ENCODE results near the gene TASP1.
"Not testable (repeated sequence)": the region's sequence is repeated elsewhere in the genome, so short reads cannot be mapped to it uniquely, and the experiment has no call there.

The TASP1 gene

DNA sequence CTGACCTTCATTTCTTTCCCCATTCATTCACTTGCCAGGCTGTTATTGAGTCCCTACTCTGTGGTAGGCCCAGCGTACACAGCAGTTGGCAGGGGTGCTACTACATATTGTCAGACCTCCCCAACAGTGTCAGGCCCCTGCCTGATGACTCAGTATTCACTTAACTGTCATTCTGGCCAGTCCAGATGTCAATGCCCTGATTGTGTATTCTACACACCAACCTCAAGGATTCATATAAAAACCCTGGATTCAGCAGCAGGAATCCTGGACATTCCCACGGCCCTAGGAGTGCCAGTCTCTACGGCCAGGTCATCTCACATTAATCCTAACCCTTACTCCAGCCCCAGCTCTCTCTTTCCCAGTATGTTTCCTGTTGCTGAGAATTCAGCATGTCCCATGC is 151.5 kb downstream of the TASP1 start:
- DNase-seq: no peak

DNA sequence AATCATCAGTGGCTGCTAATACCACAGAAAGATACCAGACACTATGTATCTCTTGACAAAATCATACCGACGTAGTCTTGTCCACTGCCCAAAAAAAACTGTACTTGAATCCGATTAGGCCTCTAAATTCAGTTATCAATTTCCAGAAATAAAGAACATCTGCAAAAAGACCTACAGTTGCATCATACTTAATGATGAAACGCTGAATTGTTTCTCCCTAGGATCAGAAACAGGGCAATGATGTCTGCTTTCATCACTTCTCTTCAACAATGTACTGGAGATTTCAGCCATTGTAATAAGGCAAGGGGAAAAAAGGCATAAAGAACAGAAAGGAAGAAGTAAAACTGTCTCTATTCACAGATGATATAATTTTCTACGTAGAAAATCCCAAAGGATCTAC is 152.0 kb downstream of the TASP1 start:
- DNase-seq: no peak

DNA sequence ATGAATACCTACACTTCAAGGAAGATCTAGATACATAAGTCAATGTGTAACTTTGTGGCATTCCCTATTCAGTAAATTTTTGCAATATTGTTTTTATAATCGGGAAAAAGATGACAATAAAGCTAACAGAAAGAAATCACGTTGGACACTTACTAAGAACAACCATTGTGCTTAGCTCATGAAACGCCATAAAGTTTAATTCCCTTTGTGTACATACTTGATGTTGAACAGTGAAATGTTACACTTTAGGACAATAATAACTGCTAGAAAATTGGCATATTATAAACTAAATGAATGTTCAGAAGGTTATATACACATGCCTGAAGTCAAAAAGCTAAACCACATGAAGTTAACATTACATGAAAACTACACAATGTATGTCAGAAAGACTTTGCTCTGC is 153.2 kb downstream of the TASP1 start:
- no peak for DNase-seq

DNA sequence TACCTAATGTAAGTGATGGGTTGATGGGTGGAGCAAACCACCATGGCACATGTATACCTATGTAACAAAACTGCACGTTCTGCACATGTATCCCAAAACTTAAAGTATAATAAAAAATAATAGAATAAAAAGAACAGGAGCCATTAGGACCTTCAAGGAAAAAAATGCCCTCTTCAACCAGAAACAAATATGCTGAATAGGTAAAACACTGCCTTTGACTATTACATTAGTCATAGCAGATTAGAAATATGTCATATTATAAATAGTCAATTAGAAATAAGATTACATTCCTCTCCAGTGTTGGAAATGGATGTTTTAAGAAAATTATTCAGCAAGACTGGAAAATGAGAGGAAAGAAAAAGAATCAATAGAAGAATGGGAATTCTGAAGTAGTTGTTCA is 153.7 kb downstream of the TASP1 start:
- DNase-seq: not testable (repeated sequence)

DNA sequence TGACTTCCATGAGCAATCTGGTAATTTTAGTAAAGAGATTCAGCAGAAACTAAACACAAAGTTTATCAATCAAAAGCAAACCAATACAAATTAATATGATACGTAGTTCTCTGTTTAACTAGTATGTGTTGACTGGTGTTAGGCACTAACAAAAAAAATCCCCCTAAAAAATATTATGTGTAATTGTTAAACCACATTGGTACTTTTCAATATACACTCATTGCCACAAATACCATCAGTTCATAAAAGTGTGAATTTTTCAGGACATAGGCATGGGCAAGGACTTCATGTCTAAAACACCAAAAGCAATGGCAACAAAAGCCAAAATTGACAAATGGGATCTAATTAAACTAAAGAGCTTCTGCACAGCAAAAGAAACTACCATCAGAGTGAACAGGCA is 155.3 kb downstream of the TASP1 start:
- DNase-seq: not testable (repeated sequence)

DNA sequence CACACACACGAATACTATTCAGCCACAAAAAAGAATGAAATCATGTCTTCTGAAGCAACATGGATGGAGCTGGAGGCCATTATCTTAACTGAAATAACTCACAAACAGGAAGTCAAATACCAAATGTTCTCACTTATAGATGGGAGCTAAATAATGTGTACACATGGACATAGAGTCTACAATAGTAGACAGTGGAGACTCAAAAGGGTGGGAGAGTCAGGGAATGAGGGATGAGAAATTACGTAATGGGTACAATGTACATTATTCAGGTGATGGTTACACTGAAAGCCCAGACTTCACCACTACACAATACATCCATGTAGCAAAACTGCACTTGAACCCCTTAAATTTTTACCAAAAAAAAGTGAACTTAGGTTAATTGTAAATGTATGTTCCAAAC is 160.4 kb downstream of the TASP1 start:
- DNase-seq: no peak

DNA sequence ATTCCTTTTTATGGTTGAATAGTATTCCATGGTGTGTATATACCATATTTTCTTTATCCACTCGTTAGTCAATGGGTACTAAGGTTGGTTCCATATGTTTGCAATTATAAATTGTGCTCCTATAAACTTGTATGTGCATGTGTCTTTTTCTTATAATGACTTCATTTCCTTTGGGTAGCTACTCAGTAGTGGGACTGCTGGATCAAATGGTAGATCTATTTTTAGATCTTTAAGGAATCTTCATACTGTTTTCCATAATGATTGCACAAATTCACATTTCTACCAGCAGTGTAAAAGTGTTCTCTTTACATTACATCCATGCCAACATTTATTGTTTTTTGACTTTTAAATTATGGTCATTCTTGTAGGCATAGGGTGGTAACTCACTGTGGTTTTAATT is 164.3 kb downstream of the TASP1 start:
- no peak for DNase-seq

DNA sequence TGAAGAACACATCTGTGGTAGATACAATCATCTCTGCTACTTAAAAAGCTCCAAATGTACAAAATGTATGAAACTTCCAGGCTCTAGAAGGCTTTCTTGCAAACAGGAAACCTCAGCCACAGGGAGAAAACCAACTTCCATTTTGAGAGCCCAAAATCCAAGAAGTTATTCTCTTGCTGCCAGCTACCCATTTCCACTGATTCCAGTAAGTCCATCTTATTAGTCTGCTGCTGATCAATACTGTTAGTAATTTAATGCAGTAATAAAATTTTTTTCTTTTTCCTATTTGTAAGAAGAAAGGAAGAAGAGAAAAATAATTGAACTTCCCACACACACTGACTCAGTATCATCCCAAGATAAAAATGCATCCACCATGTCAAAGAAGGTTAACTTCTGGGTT is 169.5 kb downstream of the TASP1 start:
- no peak for DNase-seq

DNA sequence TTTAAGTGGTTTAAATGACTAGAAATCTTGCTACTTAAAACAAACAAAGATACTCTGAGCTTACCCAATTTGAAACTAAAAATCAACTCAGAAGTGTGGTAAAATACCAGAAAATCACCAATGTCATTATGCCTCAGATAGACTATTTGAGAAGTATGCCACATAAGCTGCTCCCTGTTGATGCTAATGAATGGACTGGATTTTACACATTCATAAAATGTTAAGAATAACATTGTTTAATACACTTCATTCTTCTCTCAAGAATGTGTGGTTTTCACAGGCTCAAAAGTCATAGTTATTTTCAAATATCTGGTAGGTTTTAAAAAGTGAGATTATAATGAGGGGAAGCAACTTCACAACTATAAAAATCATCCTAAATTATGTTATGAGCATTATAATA is 170.6 kb downstream of the TASP1 start:
- DNase-seq: no peak

DNA sequence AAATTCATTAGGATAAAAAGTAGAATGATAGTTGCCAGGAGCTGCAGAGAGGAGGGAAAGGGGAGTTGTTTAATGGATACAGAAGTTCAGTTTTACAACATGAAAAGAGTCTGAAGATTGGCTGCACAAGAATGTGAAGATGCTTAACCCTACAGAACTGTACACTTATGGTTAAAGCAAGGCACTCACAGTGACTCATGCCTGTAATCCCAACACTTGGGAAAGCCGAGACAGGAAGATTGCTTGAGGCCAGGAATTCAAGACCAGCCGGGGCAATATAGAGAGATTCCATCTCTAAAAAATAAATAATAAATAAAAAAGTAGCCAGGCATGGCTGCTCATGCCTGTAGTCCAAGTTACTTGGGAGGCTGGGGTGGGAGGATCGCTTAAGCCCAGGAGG is 174.0 kb downstream of the TASP1 start:
- no peak for DNase-seq

DNA sequence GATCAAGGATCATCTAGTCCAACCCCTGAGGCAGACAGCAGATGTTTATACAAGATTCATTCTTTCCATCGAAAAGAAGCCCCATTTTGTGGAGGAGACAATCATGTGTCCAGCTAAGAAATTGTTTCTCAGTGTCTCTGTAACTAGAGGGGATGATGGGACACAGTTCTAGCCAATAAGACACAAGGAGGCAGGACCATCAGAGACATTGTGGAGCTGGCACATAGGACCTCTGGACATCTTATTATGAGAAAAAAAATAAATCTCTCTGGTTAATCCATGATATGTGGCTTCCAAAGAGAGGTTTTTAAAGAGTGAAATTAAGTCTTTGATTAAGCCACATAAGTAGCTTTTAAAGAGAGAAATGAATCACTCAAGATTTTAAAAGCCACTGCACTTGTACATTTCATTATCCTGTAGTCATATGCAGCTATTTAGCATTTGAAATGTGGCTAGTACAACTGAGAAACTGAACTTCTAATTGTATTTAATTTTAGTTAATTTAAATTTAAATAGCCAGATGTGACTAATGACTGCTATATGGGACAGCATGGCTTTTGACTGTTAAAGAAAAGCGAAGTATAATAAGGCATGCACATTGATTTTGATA is 176.8 kb downstream of the TASP1 start:
- no peak for DNase-seq

DNA sequence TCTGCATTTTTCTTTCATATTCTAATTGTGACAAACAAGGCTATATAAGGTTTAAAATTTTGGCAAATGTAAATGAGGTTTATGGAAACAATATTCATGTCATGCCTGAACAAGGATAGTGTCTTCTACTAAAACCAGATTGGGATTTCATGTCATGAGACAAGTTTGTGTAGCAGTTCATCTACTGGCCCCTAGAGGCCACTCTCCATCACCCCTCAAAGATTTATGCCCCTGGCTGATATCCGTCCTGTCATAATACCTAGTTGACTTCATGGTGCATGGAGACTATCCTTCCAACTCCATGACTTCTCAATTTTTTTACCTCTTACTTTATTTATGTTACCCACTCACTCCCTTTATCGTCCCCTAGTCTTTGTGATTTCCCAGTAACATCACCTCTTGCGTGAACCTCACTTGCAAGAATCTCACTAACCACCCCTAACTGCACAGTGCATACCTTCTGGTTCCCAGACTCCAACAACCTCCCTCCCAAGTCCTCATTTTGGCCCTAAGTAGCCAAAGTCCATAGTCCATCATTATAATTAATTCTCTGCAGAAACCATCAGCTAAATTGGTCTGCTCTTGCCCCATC is 179.8 kb downstream of the TASP1 start:
- no peak for DNase-seq

DNA sequence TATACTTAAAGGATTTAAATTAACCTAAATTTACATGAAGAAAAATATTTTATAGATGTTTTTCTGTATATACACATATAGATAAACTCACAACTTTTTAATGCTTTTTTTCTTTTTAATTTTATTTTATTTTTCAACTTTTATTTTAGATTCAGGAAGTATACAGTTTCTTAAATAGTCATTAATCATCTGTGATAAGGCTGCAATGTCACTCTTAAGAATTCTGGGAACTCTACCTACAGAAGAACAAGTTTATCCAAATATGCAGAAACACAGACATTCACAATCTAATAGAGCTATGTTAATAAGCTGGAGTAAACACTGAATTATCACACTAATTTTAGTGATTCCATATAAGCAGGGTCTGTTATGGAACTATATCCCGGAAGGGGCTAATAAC is 181.2 kb downstream of the TASP1 start:
- no peak for DNase-seq

DNA sequence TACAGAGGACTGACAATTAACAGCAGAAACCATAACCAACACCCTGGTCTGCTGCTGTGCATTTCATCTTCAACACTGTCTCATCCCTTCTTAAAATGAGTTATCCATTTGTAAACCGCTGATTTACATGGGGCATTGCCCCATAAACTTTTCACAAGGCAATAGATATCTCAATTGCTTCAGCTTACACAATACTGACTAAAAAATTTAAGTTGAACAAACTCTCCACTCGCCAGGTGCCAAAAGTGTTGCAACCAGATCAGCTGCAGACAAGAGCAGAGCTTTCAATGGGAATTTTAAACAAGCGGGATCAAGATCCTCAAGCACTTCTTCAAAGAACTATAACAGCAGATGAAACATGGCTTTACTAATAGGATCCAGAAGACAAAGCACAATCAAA is 183.0 kb downstream of the TASP1 start:
- DNase-seq: no peak

DNA sequence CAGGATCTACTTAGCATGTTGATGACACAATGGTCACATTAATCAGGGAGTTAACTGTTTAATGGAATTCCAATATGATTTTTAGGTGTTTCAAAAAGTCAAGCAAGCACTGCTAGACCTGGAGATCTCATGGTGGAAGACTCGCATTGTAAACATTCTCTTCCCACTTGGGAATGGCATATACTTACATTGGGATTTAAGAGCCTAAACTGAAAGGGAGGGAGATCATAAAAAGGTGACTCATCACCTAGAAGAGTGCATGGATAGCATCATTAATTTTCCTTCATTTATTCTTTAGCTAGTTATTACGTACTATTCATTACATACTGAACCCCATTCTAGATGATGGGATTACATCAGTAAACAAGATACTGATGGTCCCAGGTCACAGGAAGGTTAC is 185.4 kb downstream of the TASP1 start:
- DNase-seq: no peak

DNA sequence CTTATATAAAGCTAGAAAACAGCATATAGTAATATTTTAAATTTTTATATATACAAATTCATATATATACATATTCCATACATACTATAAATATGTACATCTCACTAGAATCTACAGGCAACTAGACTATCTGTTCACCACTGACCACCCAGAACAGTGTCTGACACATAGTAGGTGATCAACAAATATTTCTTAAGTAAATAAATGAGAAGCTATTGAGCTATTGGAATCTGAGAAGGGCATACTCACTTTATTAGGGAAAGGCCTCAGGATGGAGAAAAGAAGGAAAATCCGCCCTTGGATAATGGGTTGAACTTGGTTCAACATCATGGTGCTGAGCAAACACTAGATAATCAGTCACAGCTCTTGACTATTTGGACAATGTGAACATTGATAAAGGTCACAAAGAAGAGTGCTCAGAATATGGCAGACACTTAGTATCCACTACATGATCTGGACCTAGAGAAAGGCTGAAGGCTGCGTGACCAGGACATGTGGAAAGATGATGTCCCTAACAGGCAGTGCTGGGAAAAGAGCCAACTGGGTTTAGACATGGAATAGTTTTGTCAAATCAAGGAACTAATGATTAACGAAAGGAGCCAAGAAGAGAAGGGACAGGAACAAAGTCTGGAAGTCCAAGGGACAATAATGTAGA is 186.1 kb downstream of the TASP1 start:
- no peak for DNase-seq

DNA sequence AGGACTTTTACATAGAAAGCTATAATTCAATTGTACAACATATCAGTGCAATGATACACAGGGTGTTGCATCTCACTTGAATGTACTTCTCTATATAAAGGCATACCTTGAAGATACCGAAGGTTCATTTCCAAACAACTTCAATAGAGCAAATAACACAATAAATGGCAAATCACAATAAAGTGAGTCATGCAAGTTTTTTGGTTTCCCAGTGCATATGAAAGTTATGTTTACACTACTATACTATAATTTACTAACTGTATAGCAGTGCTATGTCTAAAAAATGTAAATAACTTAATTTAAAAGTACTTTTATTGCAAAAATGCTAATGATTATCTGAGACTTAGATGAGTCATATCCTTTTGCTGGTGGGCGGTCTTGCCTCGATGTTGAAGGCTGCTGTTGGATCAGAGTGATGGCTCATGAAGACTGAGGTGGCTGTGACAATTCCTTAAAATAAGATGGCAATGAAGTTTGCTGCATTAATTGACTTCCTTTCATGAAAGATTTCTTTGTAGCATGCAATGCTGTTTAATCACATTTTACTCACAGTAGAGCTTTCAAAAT is 188.8 kb downstream of the TASP1 start:
- DNase-seq: no peak

DNA sequence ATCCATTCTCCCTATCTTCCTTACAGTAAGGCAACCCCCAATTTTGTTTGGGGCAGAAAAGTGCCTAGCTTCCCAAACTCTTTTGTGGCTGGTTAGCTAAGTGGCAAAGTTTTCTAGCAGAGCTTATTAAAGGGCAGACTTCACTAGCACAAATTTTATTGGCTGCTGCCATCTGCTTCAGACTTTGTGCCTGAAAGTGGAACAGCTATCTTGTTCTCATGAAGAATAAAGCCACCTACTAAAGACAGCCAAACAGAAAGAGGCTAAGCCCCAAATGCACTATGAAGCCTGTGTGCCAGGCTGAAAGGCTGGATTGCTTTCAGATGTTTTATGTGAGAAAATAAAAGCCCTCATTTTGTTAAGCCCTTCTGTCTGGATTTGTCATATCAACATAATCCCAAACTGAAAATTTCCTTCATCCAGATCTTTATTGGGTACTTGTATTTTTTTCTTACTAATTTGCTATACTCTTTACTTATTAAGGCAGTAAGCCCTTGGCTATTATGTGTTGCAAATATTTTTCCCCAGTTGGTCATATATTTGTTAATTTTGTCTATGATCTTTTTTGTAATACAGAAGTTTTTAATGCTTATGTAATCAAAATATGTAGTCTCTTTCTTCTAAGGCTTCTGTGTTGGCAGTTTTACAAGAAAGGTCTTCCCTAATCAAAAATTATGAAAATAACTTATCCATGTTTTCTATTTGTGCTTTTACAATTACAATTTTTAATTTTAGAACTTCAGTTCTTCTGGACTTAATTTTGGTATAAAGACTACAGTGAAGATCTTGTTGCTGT is 191.1 kb downstream of the TASP1 start:
- DNase-seq: no peak

DNA sequence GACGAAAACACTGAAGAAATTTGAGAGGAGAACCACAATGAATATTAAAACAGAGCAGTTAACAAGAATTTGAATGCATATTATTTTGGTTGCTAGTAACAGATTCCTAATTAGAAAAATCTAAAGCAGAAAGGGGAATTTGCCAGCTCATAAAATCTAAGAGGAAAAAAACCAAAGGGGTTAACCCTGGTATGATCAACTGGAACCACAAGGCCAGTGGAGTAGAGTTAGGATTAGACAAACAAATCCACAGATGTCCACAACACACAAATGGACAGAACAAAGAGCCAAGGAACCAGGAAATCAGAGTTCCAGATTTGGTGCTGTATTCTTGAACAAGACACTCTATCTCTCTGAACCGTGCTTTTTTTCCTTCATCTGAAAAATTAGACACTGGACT is 195.0 kb downstream of the TASP1 start:
- no peak for DNase-seq

DNA sequence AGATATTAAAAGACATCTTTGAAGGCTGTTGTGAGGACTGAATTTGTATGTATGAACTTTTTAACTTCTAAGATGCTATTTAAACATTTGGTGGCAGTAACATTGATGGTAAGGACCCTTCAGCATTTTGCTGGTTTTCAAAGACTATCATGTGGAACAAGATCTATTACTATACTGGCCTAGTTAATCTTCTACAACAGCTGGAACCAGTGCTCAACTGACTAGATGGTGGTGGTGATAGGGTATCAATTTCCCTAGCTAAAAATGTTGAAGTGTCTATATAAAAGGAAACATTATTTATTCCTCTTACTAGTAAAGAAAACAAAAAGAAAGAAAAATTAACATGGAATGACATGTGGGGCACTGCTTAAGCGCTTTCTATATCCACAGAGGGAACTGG is 195.7 kb downstream of the TASP1 start:
- DNase-seq: no peak

DNA sequence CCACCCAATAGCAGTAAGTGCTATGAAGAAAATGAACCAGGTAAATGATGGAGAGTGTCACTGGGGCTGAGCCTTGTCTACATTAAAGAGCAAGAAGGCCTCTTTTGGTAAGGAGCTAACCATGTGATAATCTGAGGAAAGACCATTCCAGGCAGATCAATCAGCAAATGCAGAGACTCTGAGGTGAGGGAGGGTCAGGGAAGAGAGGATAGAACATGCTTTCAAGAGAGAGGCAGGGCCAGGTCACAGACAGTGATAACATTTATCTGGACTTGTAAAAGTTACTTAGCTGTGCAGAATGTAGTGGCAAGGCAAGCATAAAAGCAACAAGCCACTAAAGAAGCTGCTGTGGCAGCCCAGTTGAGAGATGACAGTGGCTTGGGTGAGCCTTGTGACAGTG is 197.3 kb downstream of the TASP1 start:
- no peak for DNase-seq

DNA sequence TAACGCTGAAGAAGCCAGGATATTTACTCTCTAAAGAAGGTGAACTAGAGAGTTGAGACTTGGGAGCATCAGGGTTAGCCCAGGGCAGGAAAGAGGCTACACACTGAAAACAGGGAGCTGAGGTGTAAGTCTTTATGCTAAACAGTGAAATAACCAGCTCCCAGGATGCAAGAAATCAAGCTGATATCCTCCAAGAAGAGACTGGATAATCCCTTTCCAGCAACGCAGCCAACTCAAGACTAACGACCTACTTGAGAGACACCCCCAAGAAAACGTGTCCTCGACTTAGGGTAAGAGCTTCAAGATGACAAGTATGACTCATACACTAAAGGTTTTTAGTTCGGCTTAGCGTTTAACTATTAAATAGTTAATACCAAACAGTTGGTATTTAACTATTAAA is 202.2 kb downstream of the TASP1 start:
- no peak for DNase-seq

DNA sequence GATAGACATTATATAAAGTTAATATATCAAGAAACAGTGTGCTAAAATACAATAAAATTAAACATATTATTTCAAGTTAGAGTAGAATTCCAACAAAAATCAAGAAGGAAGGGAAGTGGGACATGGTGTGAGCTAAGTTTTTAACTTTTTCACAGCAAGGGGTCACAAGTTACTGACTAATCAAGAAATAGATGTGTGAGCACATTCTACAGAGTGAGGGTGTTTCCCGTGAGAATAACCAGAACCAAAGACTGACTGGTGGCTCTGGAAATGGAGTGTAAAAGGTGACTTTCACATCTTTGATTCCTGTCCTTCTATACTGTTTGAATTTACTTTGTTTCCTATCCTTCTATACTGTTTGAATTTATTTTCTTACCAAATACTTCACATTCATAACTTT is 206.6 kb downstream of the TASP1 start:
- no peak for DNase-seq
